ENCODE measurements around the gene HELZ.

DNA sequence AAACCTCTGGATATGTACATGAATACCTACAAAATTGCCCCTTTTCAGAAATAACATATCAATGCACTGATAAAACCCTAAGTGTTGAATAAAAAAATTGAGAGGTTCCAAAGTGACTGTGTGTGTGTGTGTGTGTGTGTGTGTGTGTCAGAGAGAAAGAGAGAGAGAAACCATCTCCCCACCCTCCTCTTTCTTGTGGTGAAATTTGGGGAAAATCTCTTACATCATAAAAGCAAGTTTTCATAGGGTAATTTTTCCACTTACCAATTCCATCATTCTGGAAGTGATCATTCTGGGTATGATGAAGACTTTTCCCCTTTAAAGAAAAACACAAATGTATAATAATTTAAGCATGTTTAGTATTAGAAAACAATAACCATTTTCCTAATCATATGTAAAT is 121.3 kb downstream of the HELZ start:
- no peak for TF ChIP-seq CTCF (conservative IDR thresholded peaks at IDR 0.05 in 1 of 2, IDR thresholded peaks at IDR 0.05 in 1 of 2; ENCODE audit: low read depth in 1 of 2, low read length in 2 of 2)
- no peak for TF ChIP-seq EZH2 (IDR thresholded peaks at IDR 0.05; ENCODE audit: low read length, missing control alignments)

Data from fibroblast of lung (primary cell).